ENCODE measurements around the gene KCNS3.

Gene KCNS3

GRCh38 chr2:17915811-17916518 lies 37.5 kb downstream of the KCNS3 start:
- no peak for DNase-seq (ENCODE audit: low read depth)
- TF ChIP-seq, protein P1, sequence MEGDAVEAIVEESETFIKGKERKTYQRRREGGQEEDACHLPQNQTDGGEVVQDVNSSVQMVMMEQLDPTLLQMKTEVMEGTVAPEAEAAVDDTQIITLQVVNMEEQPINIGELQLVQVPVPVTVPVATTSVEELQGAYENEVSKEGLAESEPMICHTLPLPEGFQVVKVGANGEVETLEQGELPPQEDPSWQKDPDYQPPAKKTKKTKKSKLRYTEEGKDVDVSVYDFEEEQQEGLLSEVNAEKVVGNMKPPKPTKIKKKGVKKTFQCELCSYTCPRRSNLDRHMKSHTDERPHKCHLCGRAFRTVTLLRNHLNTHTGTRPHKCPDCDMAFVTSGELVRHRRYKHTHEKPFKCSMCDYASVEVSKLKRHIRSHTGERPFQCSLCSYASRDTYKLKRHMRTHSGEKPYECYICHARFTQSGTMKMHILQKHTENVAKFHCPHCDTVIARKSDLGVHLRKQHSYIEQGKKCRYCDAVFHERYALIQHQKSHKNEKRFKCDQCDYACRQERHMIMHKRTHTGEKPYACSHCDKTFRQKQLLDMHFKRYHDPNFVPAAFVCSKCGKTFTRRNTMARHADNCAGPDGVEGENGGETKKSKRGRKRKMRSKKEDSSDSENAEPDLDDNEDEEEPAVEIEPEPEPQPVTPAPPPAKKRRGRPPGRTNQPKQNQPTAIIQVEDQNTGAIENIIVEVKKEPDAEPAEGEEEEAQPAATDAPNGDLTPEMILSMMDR (conservative IDR thresholded peaks at IDR 0.05; ENCODE audit: low read depth, low read length) = no peak
- no peak overlapping the region for H3K4me3 ChIP-seq (ENCODE audit: low read length)

GRCh38 chr2:17916584-17916983 lies 38.1 kb downstream of the KCNS3 start:
- TF ChIP-seq, protein P1 (conservative IDR thresholded peaks at IDR 0.05; ENCODE audit: low read depth, low read length) = no peak
- no peak for DNase-seq (ENCODE audit: low read depth)
- no peak overlapping the region for H3K4me3 ChIP-seq (ENCODE audit: low read length)

GRCh38 chr2:17918789-17919188 lies 40.3 kb downstream of the KCNS3 start:
- no peak overlapping the region for H3K4me3 ChIP-seq (ENCODE audit: low read length)
- TF ChIP-seq, protein P1 (conservative IDR thresholded peaks at IDR 0.05; ENCODE audit: low read depth, low read length) = peak; percentile 49
- DNase-seq (ENCODE audit: low read depth) = no peak

DNA sequence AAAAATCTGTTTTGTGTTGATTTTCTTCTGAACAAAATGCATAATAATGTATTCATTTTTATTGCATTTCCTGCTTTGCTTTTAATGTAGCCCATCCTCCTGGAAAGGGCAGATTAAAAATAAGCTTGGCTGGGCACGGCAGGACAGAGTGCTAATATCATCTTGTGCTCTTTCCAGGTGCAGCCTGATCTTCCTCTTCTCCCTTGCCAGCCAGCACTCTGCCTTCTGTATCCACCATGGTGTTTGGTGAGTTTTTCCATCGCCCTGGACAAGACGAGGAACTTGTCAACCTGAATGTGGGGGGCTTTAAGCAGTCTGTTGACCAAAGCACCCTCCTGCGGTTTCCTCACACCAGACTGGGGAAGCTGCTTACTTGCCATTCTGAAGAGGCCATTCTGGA lies 52.3 kb downstream of the KCNS3 start:
- TF ChIP-seq, protein P1 (conservative IDR thresholded peaks at IDR 0.05; ENCODE audit: low read depth, low read length) = no peak
- H3K4me3 ChIP-seq (ENCODE audit: low read length) = no peak overlapping the region
- DNase-seq (ENCODE audit: low read depth) = no peak

GRCh38 chr2:17933256-17933655 lies 54.8 kb downstream of the KCNS3 start:
- DNase-seq (ENCODE audit: low read depth) = no peak
- TF ChIP-seq, protein P1 (conservative IDR thresholded peaks at IDR 0.05; ENCODE audit: low read depth, low read length) = no peak
- H3K4me3 ChIP-seq (ENCODE audit: low read length) = no peak overlapping the region

GRCh38 chr2:17934721-17935120 lies 56.3 kb downstream of the KCNS3 start:
- no peak for DNase-seq (ENCODE audit: low read depth)
- TF ChIP-seq, protein P1 (conservative IDR thresholded peaks at IDR 0.05; ENCODE audit: low read depth, low read length) = no peak
- no peak overlapping the region for H3K4me3 ChIP-seq (ENCODE audit: low read length)

- H3K4me3 ChIP-seq (ENCODE audit: low read length) = no peak overlapping the region
- TF ChIP-seq, protein P1 (conservative IDR thresholded peaks at IDR 0.05; ENCODE audit: low read depth, low read length) = no peak
- DNase-seq (ENCODE audit: low read depth) = no peak
Measured at GRCh38 chr2:17935242-17935885, 56.9 kb downstream of the KCNS3 start.

All from retinal pigment epithelial cell (primary cell).